Measurements from ENCODE around the gene PLXNB2. TPM values are rescaled to one million over a fixed set of nuclear protein-coding genes. Genes with fewer than 3 reads are reported as not detected.
A peak's percentile ranks its signal among the peaks of the same experiment; 100 is the strongest.
"Not testable (repeated sequence)": the region's sequence is repeated elsewhere in the genome, so short reads cannot be mapped to it uniquely, and the experiment has no call there.

PLXNB2 gene
- total RNA-seq, 1 donor = 66.0 TPM

DNA sequence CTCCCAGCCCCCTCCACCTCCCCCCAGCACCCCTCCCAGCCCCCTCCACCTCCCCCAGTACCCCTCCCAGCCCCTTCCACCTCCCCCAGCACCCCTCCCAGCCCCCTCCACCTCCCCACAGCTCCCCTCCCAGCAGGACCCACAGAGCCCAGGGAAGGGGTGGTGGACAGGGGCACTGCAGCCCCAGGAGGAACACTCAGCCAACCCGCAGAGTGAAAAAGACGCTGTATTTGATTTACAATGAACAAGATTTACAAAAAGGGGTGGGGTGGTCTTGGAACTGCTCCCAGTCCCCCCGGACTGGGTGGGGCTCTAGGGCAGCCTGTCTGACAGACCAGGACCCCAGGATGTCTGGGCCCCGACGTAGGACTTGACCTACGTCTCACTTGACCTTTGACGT lies 32.7 kb downstream of the PLXNB2 start:
- no peak overlapping the region for H3K4me3 ChIP-seq (ENCODE audit: low read length)
- H3K4me1 ChIP-seq (ENCODE audit: insufficient read depth, low read length) = peaks cover 14% of the 10 kb centered on the region
- peaks cover 10% of the 10 kb centered on the region for H3K27me3 ChIP-seq (ENCODE audit: insufficient read depth, low read length)
- H3K9me3 ChIP-seq (ENCODE audit: low read depth, low read length) = no peaks in the 10 kb centered on the region

DNA sequence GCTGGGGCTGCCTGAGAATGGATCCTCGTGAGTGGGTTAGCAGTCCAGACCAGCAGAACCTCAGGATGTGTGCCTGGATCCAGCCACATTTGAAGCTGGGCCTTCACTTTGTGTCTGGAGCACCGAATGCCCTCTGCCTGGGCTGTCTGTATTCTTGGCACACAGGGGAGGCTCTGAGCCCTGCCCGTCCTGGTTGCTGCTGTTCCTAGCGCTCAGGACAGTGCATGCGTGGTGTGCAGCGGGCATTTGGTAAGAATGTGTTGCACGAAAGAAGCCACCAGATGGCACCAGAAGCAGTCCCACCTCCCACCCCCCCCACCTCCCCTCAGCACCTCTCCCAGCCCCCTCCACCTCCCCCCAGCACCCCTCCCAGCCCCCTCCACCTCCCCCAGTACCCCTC lies 33.1 kb downstream of the PLXNB2 start:
- Histone ChIP-seq H3K4me1 (ENCODE audit: insufficient read depth, low read length) (peaks cover 18% of the 10 kb centered on the region), H3K27me3 (ENCODE audit: insufficient read depth, low read length) (peaks cover 14% of the 10 kb centered on the region), H3K9me3 (ENCODE audit: low read depth, low read length) (no peaks in the 10 kb centered on the region), H3K4me3 (ENCODE audit: low read length) (no peak overlapping the region)

DNA sequence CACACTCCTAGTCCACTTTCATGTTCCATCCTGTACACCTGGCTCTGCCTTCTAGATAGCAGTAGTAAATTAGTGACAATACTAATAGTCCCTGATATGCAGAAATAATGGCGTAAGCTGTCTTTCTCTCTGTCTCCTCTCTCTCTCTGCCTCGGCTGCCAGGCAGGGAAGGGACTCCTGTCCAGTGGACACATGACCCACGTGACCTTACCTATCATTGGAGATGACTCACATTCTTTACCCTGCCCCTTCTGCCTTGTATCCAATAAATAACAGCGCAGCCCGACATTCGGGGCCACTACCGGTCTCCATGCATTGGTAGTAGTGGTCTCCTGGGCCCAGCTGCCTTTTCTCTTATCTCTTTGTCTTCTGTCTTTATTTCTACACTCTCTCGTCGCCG lies 33.7 kb downstream of the PLXNB2 start:
- Histone ChIP-seq H3K4me1 (ENCODE audit: insufficient read depth, low read length) (peaks cover 18% of the 10 kb centered on the region), H3K27me3 (ENCODE audit: insufficient read depth, low read length) (peaks cover 14% of the 10 kb centered on the region)
- H3K4me3 ChIP-seq (ENCODE audit: low read length); H3K9me3 ChIP-seq (ENCODE audit: low read depth, low read length): not testable (repeated sequence)

DNA sequence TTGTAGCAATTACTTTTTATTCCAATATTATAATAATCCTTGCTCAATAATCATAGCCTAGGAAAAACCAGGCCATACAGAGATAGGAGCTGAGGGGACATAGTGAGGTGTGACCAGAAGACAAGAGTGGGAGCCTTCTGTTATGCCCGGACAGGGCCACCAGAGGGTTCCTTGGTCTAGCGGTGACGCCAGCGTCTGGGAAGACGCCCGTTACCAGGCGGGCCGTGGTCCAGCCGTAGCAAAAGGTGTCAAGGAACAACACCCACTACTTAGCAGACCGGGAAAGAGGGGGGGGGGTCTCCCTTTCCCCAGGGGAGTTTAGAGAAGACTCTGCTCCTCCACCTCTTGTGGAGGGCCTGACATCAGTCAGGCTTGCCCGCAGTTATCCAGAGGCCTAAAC lies 34.1 kb downstream of the PLXNB2 start:
- H3K4me3 ChIP-seq (ENCODE audit: low read length); H3K9me3 ChIP-seq (ENCODE audit: low read depth, low read length): not testable (repeated sequence)
- peaks cover 14% of the 10 kb centered on the region for H3K27me3 ChIP-seq (ENCODE audit: insufficient read depth, low read length)
- peaks cover 18% of the 10 kb centered on the region for H3K4me1 ChIP-seq (ENCODE audit: insufficient read depth, low read length)

DNA sequence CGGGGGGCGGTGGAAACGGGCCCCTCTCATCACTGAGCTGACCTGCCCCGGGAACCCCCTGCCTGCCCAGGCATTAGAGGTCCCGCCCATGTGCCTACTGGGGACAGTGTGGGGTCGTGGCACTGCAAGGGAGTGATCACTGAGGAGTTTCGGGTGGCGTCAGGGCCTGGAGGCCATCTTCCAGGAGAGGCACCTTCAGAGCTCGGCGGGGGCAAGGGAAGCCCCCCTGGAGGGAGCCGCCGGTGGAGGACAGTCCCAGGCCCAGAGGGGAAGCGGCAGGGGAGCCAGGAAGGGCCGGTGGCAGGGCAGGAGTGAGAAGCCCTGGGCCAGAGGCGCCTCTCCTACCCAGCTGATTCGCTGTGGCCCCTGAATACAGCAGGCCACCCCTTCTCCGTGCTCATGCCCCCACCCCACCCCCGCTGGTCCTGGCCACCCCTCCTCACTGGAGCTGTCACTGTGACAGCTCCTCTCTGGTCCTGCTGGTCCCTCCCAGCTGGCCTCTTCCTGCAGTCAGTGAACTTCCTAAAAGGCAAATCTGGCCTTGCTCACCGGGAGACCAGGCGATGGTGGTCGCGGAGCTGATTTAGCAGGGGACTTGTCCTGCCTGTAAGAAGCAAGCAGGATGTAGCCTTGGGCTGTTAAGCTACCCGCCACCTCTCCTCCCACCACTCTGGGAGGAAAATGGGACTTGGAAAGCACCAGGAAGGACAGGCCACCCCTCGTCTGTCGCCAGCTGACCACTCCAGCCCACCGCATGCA lies 35.2 kb downstream of the PLXNB2 start:
- H3K4me3 ChIP-seq (ENCODE audit: low read length) = no peak overlapping the region
- no peaks in the 10 kb centered on the region for H3K9me3 ChIP-seq (ENCODE audit: low read depth, low read length)
- H3K27me3 ChIP-seq (ENCODE audit: insufficient read depth, low read length) = peaks cover 17% of the 10 kb centered on the region
- peaks cover 18% of the 10 kb centered on the region for H3K4me1 ChIP-seq (ENCODE audit: insufficient read depth, low read length)

DNA sequence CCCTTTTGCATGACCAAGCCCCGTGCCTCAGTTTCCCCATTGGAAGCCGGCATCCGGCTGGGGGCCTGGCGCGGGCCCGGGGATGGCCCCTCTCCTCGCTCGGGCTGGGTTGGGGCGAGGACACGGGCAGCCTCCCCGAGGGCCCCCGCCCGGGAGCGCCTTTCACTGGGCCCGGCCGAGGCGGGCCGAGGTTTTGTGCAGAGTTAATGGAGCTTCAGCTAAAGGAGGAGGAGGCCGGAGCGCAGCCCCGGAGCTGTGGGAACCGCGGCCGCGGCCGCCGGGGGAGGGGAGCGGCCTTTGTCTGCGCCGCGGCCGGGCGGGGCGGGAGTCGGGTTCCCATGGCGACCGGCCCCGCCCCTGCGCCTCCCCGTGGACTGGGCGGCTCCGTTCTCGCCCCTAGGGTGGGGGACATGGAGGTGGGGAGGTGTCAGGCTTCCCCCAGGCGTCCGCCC lies 35.9 kb downstream of the PLXNB2 start:
- Histone ChIP-seq H3K9me3 (ENCODE audit: low read depth, low read length) (no peaks in the 10 kb centered on the region), H3K4me1 (ENCODE audit: insufficient read depth, low read length) (peaks cover 18% of the 10 kb centered on the region), H3K27me3 (ENCODE audit: insufficient read depth, low read length) (peaks cover 17% of the 10 kb centered on the region), H3K4me3 (ENCODE audit: low read length) (no peak overlapping the region)

DNA sequence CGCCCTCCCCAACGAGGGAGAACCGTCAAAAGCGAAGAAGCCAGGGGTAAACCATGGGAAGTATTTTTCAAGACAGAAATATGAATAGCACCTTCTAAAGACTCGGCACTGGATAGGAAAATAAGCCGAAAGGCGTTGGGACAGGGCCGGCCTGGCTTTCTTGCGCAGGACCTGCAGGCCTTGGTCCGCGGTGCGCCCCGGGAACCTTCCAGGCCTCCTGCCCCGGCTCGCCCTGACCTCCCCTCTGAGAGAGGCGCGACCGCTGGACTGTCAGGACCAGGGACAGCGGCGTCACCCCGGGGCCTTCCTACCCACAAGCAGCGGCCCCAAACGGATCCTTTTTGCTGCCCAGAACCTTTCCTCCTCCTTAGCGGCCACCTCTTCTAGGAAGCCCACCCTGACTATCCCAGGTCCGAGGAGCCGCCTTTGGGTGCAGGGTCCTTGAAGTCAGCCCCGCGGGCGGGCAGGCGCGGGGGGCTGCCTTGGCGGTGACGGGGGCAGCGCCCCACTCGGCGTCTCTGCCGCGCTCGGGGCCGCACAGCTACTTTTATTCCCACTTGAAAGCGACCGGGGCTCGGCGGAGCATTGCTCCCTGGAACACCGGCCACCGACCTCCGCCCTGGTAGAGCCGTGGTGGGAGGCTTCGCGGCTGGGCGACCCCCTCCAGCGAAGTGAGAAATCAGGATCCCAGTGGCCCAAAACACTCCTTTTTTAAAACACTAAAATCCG lies 36.6 kb downstream of the PLXNB2 start:
- H3K4me3 ChIP-seq (ENCODE audit: low read length) = peak overlapping the region; percentile 27
- H3K4me1 ChIP-seq (ENCODE audit: insufficient read depth, low read length) = peaks cover 18% of the 10 kb centered on the region
- H3K27me3 ChIP-seq (ENCODE audit: insufficient read depth, low read length) = peaks cover 17% of the 10 kb centered on the region
- H3K9me3 ChIP-seq (ENCODE audit: low read depth, low read length) = no peaks in the 10 kb centered on the region

DNA sequence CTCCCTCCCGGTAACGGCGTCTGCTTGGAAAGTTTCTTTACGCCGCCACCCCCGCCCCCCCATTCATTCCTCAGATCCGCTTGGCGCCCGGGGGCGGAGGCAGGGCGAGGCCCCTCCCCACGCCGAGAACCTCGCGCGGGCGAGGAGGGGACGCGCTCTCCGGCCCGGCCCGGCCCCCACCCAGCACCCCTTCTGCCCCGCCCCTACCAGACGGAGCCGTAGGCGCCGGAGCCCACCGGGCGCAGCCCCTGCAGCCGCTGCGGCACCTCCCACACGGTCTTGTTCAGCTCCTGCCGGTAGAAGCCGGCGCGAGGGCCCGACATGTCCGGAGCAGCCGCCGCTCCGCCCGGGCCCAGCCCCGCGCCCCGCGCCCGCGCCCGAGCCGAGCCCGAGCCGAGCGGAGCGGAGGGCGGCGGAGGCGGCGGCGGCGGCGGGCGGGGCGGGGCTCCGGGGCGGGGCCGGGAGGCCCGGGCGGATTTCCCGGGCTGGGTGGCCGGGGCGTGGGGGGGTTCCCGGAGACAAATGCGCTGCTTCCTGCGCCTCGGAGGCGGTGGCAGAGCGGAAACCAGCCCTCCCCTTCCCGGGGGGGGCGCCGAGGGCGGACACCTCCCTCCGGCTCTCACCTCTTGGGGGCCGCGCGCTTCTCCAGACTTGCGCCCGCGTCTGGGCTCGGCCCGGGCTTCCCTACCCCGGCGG lies 37.3 kb downstream of the PLXNB2 start, which contains the start of gene MAPK11:
TSS of gene MAPK11 (minus strand) at position 411 of the 696 bp plus-strand sequence. CDS start at position 323, 88 bp downstream.
- Histone ChIP-seq H3K27me3 (ENCODE audit: insufficient read depth, low read length) (peaks cover 17% of the 10 kb centered on the region), H3K9me3 (ENCODE audit: low read depth, low read length) (no peaks in the 10 kb centered on the region), H3K4me1 (ENCODE audit: insufficient read depth, low read length) (peaks cover 18% of the 10 kb centered on the region), H3K4me3 (ENCODE audit: low read length) (peak within 1 kb of the TSS; percentile 27)

DNA sequence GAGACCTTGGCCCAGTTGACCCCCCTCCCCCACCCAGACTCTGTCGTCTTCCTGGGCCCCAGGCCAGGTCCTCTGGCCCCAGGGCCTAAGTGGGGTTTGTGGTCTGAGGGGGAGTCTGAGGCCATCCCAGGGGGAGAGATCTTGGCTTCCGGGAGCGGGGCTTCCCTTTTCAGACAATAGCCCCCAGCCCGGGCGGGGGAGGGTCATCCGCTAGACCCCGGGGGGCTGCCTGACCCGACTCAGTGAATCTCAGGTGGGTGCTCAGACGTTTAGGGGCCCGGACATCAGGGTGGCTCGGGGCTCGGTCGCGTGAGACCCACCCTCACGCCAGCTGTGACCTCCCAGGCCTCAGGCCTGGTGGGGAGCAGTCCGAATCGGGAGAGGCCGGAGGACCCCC lies 37.9 kb downstream of the PLXNB2 start:
- Histone ChIP-seq H3K4me1 (ENCODE audit: insufficient read depth, low read length) (peaks cover 18% of the 10 kb centered on the region), H3K9me3 (ENCODE audit: low read depth, low read length) (no peaks in the 10 kb centered on the region), H3K27me3 (ENCODE audit: insufficient read depth, low read length) (peaks cover 17% of the 10 kb centered on the region), H3K4me3 (ENCODE audit: low read length) (no peak overlapping the region)

DNA sequence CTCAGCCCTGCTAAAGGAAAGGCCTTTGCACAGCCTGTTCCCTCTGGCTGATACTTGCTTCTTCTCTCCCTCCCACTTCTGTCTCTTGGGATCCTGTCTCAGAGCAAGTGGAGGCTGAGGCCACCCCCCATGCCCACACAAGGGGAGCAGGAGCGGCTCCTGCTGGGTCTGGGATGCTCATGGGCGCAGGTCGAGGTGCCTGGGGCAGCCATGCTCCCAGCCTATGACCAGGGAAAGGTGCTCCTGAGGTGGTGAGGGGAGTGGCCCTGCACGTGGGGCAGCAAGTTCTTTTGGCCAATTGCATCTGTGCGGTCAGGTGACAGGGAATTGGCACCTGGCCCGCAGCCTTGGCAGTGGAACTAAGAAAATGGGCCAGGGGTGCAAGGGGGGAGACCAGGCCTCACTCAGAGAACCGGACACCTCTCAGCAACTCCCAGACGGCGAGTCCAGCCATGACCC lies 38.8 kb downstream of the PLXNB2 start:
- Histone ChIP-seq H3K27me3 (ENCODE audit: insufficient read depth, low read length) (peaks cover 17% of the 10 kb centered on the region), H3K4me1 (ENCODE audit: insufficient read depth, low read length) (peaks cover 18% of the 10 kb centered on the region), H3K4me3 (ENCODE audit: low read length) (no peak overlapping the region), H3K9me3 (ENCODE audit: low read depth, low read length) (no peaks in the 10 kb centered on the region)

DNA sequence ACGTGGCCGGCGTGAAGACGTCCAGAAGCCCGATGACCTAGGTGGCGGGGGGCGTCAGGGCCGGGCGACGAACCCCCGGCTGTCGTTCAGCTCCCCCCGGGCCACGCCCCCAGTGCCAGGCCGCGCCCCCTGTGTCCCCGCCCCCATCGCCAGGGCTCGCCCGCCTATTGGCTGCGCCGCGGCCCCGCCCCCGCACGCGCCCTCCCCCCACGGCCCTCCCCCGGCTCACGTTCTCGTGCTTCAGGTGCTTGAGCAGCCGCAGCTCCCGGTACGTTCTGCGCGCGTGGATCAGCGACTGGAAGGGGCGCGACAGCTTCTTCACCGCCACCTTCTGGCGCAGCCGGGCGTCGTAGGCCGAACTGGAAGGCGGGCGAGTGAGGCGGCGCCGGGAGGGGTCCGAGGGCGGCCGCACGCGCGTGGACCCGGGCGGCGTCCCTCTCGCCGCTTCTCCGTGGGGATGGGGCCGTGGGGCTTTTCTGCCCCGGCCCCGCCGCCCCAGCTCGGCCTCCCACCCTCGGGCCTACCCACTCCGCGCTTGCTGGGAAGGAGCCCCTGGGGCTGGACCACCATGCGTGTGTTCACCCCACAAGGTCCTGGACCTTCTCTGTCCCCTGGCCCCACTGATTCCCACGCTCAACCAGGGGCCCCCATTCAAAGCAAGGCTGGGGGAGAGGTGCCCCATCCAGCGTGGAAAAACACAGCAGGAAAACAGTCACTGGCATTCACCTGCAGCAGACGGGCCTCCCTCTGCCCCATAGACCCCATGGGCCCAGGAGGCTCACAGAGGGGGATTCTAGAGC lies 39.7 kb downstream of the PLXNB2 start:
- H3K4me1 ChIP-seq (ENCODE audit: insufficient read depth, low read length) = peaks cover 18% of the 10 kb centered on the region

DNA sequence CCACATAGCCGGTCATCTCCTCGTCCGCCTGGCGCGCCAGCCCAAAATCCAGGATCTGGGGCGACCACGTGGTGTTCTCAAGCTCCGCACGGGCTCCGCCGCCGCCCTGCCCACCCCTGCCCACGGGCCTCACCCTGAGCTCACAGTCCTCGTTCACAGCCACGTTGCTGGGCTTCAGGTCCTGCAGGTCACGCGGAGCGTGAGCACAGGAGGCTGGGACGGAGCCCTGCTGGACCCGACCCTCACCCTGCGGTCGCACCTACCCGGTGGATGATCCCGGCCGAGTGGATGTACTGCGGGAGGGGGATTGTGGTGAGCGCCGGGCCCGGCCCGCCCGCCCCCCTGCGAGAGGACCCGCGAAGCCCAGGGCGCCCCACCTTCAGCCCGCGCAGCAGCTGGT lies 40.5 kb downstream of the PLXNB2 start:
- H3K9me3 ChIP-seq (ENCODE audit: low read depth, low read length) = no peaks in the 10 kb centered on the region
- no peak overlapping the region for H3K4me3 ChIP-seq (ENCODE audit: low read length)
- H3K27me3 ChIP-seq (ENCODE audit: insufficient read depth, low read length) = peaks cover 27% of the 10 kb centered on the region
- peaks cover 21% of the 10 kb centered on the region for H3K4me1 ChIP-seq (ENCODE audit: insufficient read depth, low read length)

More for the DNA sequence above, 39.7 kb downstream of the PLXNB2 start:
- Histone ChIP-seq H3K4me3 (ENCODE audit: low read length) (no peak overlapping the region), H3K9me3 (ENCODE audit: low read depth, low read length) (no peaks in the 10 kb centered on the region), H3K27me3 (ENCODE audit: insufficient read depth, low read length) (peaks cover 21% of the 10 kb centered on the region)

DNA sequence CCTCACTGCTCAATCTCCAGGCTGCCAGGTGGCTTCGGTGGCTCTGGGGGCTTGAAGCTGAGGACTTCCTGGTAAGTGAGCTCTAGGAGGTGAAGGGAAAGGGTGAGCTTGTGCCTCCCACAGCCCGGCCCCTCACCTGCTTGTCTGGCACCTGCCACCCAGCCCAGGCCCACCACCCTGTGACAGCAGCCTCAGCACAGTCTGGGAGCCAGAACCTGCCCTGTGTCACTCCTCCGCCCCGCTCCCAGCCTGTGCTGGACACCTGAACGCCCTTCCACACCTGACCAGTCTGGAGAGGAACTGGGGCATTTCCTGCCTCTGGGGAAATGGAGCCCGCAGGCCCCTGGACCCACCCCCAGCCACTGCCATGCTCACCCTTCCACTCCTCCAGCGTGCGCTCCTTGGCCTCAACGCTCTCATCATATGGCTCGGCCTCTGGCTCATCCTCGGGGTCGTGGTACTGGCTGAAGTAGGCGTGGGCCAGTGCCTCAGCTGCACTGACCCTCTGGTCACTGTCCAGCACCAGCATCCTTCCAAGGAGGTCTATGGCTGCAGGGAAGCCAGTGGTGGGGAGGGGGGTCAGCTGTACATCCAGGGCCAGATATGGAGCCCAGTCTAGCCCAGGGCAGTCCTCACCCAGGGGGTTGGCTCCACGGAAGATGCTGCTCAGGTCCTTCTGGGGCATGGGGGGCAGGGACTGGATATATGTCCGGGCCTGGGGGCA lies 42.3 kb downstream of the PLXNB2 start:
- peaks cover 20% of the 10 kb centered on the region for H3K27me3 ChIP-seq (ENCODE audit: insufficient read depth, low read length)
- peaks cover 8% of the 10 kb centered on the region for H3K4me1 ChIP-seq (ENCODE audit: insufficient read depth, low read length)
- H3K4me3 ChIP-seq (ENCODE audit: low read length) = no peak overlapping the region
- no peaks in the 10 kb centered on the region for H3K9me3 ChIP-seq (ENCODE audit: low read depth, low read length)
